SHP77 treated with DMSO at 0.1 percent for 48 hours (cell line): ENCODE measurements around the gene IRF2BP2.

Source experiments
- DNase-seq: peaks from one replicate; lab custom pipeline; 2025; lab: John Stamatoyannopoulos, UW

The IRF2BP2 gene

GRCh38 chr1:234555390-234556024, 54.5 kb downstream of the IRF2BP2 start:
- no peak for DNase-seq

GRCh38 chr1:234554698-234555311, 55.2 kb downstream of the IRF2BP2 start:
- peak; percentile 78 for DNase-seq
